DOHH2 (cell line): ENCODE measurements around the gene ZNF532.
A peak's percentile ranks its signal among the peaks of the same experiment; 100 is the strongest.

Source experiments
- H3F3A ChIP-seq: fragments of 200-600 bp; sonication (generic), shearing (Covaris generic); 2 replicates; pipeline ENCODE4 v1.6.0; 2016; ENCODE audit warnings: antibody characterized with exemption, mild to moderate bottlenecking; ENCODE audit not compliant: control insufficient read depth, insufficient read depth
- H3K27ac ChIP-seq: fragments of 200-600 bp; sonication (generic); 2 replicates; pipeline ENCODE4 v1.5.1; 2014; ENCODE audit warnings: low read depth, mild to moderate bottlenecking, low read length, moderate library complexity
- H3K27me3 ChIP-seq: fragments of 200-600 bp; sonication (generic); 2 replicates; pipeline ENCODE4 v1.6.1; 2014; ENCODE audit warnings: mild to moderate bottlenecking, low read length, mixed read lengths; ENCODE audit not compliant: control insufficient read depth
- H3K36me3 ChIP-seq: fragments of 200-600 bp; sonication (generic); 2 replicates; pipeline ENCODE4 v1.6.1; 2014; ENCODE audit warnings: mild to moderate bottlenecking, low read length, moderate library complexity, mixed read lengths; ENCODE audit not compliant: control insufficient read depth
- H3K4me1 ChIP-seq: fragments of 200-600 bp; sonication (generic); 2 replicates; pipeline ENCODE4 v1.6.1; 2014; ENCODE audit warnings: mild to moderate bottlenecking, low read length, mixed read lengths; ENCODE audit not compliant: control insufficient read depth
- H3K4me2 ChIP-seq: fragments of 200-600 bp; sonication (generic); 2 replicates; pipeline ENCODE4 v1.6.0; 2014; ENCODE audit warnings: mild to moderate bottlenecking, low read length, moderate library complexity
- H3K4me3 ChIP-seq: fragments of 200-600 bp; sonication (generic); 2 replicates; pipeline ENCODE4 v1.5.1; 2014; ENCODE audit warnings: mild to moderate bottlenecking, low read length, mixed read lengths
- H3K79me2 ChIP-seq: fragments of 200-600 bp; sonication (generic); 2 replicates; pipeline ENCODE4 v1.6.1; 2014; ENCODE audit warnings: mild to moderate bottlenecking, low read length, mixed read lengths; ENCODE audit not compliant: control insufficient read depth
- H3K9me2 ChIP-seq: fragments of 200-600 bp; sonication (generic); replicated peaks from 2 replicates; pipeline ENCODE4 v1.6.1; 2014; ENCODE audit warnings: mild to moderate bottlenecking, low read length, mixed read lengths; ENCODE audit not compliant: control insufficient read depth
- H3K9me3 ChIP-seq: fragments of 200-600 bp; sonication (generic); 2 replicates; pipeline ENCODE4 v1.6.1; 2014; ENCODE audit warnings: antibody characterized with exemption, low read length, mixed read lengths; ENCODE audit not compliant: control insufficient read depth, insufficient read depth
- H4K20me1 ChIP-seq: fragments of 200-600 bp; sonication (generic); 2 replicates; pipeline ENCODE4 v1.6.0; 2014; ENCODE audit warnings: low read depth, mild to moderate bottlenecking, antibody characterized with exemption, low read length, moderate library complexity; ENCODE audit not compliant: control insufficient read depth, insufficient read depth
- CTCF ChIP-seq: fragments of 200-600 bp; sonication (generic); IDR thresholded peaks from one replicate; pipeline ENCODE4 v1.5.1; 2014; ENCODE audit warnings: antibody characterized with exemption, mild to moderate bottlenecking, low read depth, low read length; ENCODE audit not compliant: poor library complexity, severe bottlenecking
- EZH2phosphoT487 ChIP-seq: fragments of 200-600 bp; sonication (generic); IDR thresholded peaks from 2 replicates; pipeline ENCODE4 v1.6.1; 2017; ENCODE audit warnings: borderline replicate concordance, mild to moderate bottlenecking, antibody characterized with exemption, low read length, moderate library complexity, mixed read lengths

ZNF532 gene

GRCh38 chr18:58882686-58883085 is 18.0 kb downstream of the ZNF532 start:
- H3K27me3 ChIP-seq: no peaks in the 10 kb centered on the region
- H3F3A ChIP-seq: peaks cover 11% of the 10 kb centered on the region
- no peak overlapping the region for H3K27ac ChIP-seq
- no peaks in the 10 kb centered on the region for H3K9me2 ChIP-seq
- H3K4me3 ChIP-seq: no peak overlapping the region
- peaks cover 39% of the 10 kb centered on the region for H3K4me1 ChIP-seq
- no peak for TF ChIP-seq CTCF
- no peak for TF ChIP-seq EZH2phosphoT487
- peaks cover 83% of the 10 kb centered on the region for H3K79me2 ChIP-seq
- peaks cover 13% of the 10 kb centered on the region; the same call in 1 of the 2 replicates for H4K20me1 ChIP-seq
- H3K4me2 ChIP-seq: no peak overlapping the region
- H3K9me3 ChIP-seq: no peaks in the 10 kb centered on the region
- H3K36me3 ChIP-seq: peaks cover 82% of the 10 kb centered on the region

DNA sequence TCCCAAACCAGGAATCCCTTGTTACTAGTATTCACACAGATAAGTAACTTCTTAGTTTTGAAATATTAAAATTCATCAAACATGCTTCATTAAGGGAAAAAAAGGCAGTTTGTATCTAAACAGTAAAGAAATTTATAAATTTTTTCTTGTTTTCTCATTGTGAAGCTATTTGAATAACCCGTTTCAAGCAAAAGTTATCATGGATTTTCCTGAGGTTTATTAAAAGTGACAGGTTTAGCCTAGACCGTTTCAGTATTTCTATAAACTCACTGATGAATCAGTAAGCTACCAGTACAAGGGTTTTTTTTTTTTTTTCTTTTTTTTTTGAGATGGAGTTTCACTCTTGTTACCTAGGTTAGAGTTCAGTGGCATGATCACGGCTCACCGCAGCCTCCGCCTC is 20.0 kb downstream of the ZNF532 start:
- peaks cover 55% of the 10 kb centered on the region for H3K4me1 ChIP-seq
- H3K9me2 ChIP-seq: no peaks in the 10 kb centered on the region
- H3K79me2 ChIP-seq: peaks cover 71% of the 10 kb centered on the region
- H4K20me1 ChIP-seq: 0 out of 2 replicates have a peak, but pooled peaks cover 7% of the 10 kb centered on the region
- H3K4me3 ChIP-seq: no peak overlapping the region
- H3K36me3 ChIP-seq: peaks cover 74% of the 10 kb centered on the region
- no peak overlapping the region for H3K27ac ChIP-seq
- no peaks in the 10 kb centered on the region for H3K9me3 ChIP-seq
- no peaks in the 10 kb centered on the region for H3K27me3 ChIP-seq
- no peak overlapping the region for H3K4me2 ChIP-seq
- TF ChIP-seq EZH2phosphoT487: no peak
- TF ChIP-seq CTCF: no peak
- H3F3A ChIP-seq: peaks cover 20% of the 10 kb centered on the region

- Histone ChIP-seq H3K36me3 (peaks cover 58% of the 10 kb centered on the region), H3K79me2 (peaks cover 58% of the 10 kb centered on the region), H3K9me3 (no peaks in the 10 kb centered on the region), H3K27ac (peak overlapping the region; percentile 66; the same call in 1 of the 2 replicates), H3K4me1 (peaks cover 53% of the 10 kb centered on the region), H3K27me3 (no peaks in the 10 kb centered on the region), H3K9me2 (no peaks in the 10 kb centered on the region), H3F3A (peaks cover 20% of the 10 kb centered on the region), H3K4me2 (peak overlapping the region; percentile 72), H4K20me1 (0 out of 2 replicates have a peak, but pooled peaks cover 4% of the 10 kb centered on the region), H3K4me3 (peak overlapping the region; percentile 55)
- TF ChIP-seq CTCF (no peak), EZH2phosphoT487 (no peak)
Measured at GRCh38 chr18:58886431-58886830, 21.8 kb downstream of the ZNF532 start.
